HG03342 (cell line): Measurements from ENCODE around the gene NCAPG2.
A peak's percentile ranks its signal among the peaks of the same experiment; 100 is the strongest.

Experiments used
- ATAC-seq: cut with Tn5 transposase; IDR thresholded peaks from one replicate; pipeline ENCODE4 v1.9.1; 2021; ENCODE audit warnings: mild to moderate bottlenecking, moderate library complexity; ENCODE audit not compliant: unreplicated experiment

The NCAPG2 gene

GRCh38 chr7:158602905-158603772 is 101.5 kb downstream of the NCAPG2 start:
- peak; percentile 69 for ATAC-seq

- ATAC-seq, result no peak
These were observed 102.6 kb downstream of the NCAPG2 start for GRCh38 chr7:158602041-158602440.

GRCh38 chr7:158601090-158601489 is 103.5 kb downstream of the NCAPG2 start:
- no peak for ATAC-seq

- ATAC-seq, result no peak
These were observed 107.9 kb downstream of the NCAPG2 start for GRCh38 chr7:158596745-158597144.

- no peak for ATAC-seq
These were observed 108.3 kb downstream of the NCAPG2 start for GRCh38 chr7:158596309-158596708.

- no peak for ATAC-seq
These were observed 109.5 kb downstream of the NCAPG2 start for GRCh38 chr7:158595068-158595467.

- ATAC-seq, result no peak
These were observed 112.1 kb downstream of the NCAPG2 start for GRCh38 chr7:158592541-158592940.

GRCh38 chr7:158591944-158592343 is 112.7 kb downstream of the NCAPG2 start:
- no peak for ATAC-seq

GRCh38 chr7:158590181-158590530 is 114.4 kb downstream of the NCAPG2 start:
- ATAC-seq, result no peak

GRCh38 chr7:158589653-158590052 is 115.0 kb downstream of the NCAPG2 start:
- no peak for ATAC-seq

GRCh38 chr7:158588878-158589442 is 115.6 kb downstream of the NCAPG2 start:
- no peak for ATAC-seq

- peak; percentile 6 for ATAC-seq
These were observed 116.3 kb downstream of the NCAPG2 start for GRCh38 chr7:158588085-158588877.

GRCh38 chr7:158587162-158588084 is 117.2 kb downstream of the NCAPG2 start, which contains the start of gene PTPRN2:
TSS of gene PTPRN2 (minus strand) at chr7:158587823.
- peak; percentile 66 for ATAC-seq

- no peak for ATAC-seq
These were observed 118.0 kb downstream of the NCAPG2 start for GRCh38 chr7:158586499-158587161.

- no peak for ATAC-seq
These were observed 118.7 kb downstream of the NCAPG2 start for GRCh38 chr7:158585721-158586498.

- no peak for ATAC-seq
These were observed 120.2 kb downstream of the NCAPG2 start for GRCh38 chr7:158584407-158584806.

GRCh38 chr7:158583810-158584209 is 120.8 kb downstream of the NCAPG2 start:
- ATAC-seq, result no peak

- ATAC-seq, result no peak
These were observed 121.5 kb downstream of the NCAPG2 start for GRCh38 chr7:158583143-158583542.

- ATAC-seq, result no peak
These were observed 122.5 kb downstream of the NCAPG2 start for GRCh38 chr7:158582089-158582456.
